ENCODE data around the gene TMED4. TPM values are rescaled to one million over a fixed set of nuclear protein-coding genes. Genes with fewer than 3 reads are reported as not detected.

The TMED4 gene
- total RNA-seq, 1 experiment from 2014 or later, result 62.4 TPM

GRCh38 chr7:44622342-44623151 lies 40.5 kb upstream of the TMED4 start:
- no peak overlapping the region for H3K4me3 Mint-ChIP-seq
- H4K20me1 ChIP-seq (ENCODE audit: control insufficient read depth, insufficient read depth, insufficient read length), result no peaks in the 10 kb centered on the region
- no peak overlapping the region for H4K8ac ChIP-seq (replicated peaks; ENCODE audit: insufficient read length, low read depth, low read length)
- H3K27me3 ChIP-seq (ENCODE audit: insufficient read depth, low read length), result no peaks in the 10 kb centered on the region
- H2BK12ac ChIP-seq (ENCODE audit: insufficient read length, low read depth, low read length), result no peak overlapping the region
- H3K56ac ChIP-seq (ENCODE audit: insufficient read length, low read depth, low read length), result no peak overlapping the region
- no peak overlapping the region for H3T11ph ChIP-seq (ENCODE audit: low read length)
- no peaks in the 10 kb centered on the region for H3K23me2 ChIP-seq (ENCODE audit: insufficient read length, low read depth, low read length, poor library complexity, severe bottlenecking)
- no peak overlapping the region for H3K4me2 ChIP-seq (ENCODE audit: insufficient read depth, insufficient read length, low read length)
- no peak for TF ChIP-seq CTCF (conservative IDR thresholded peaks at IDR 0.05)
- no peak overlapping the region for H4K91ac ChIP-seq (ENCODE audit: insufficient read length, low read depth, low read length)
- no peaks in the 10 kb centered on the region for H3K4me1 ChIP-seq (ENCODE audit: insufficient read depth, low read length)
- H3K27me3 Mint-ChIP-seq (ENCODE audit: low read depth), result no peaks in the 10 kb centered on the region; the same call in 1 of the 2 replicates
- no peak overlapping the region for H2BK20ac ChIP-seq (ENCODE audit: low read depth, low read length, poor library complexity, severe bottlenecking)
- H3K4me1 Mint-ChIP-seq, result peaks cover 0 to 13% of the 10 kb centered on the region in 2 experiments; a peak in 3 of 4 replicates
- no peak overlapping the region for H3K23ac ChIP-seq (ENCODE audit: insufficient read length, low read depth, low read length)
- no peaks in the 10 kb centered on the region for H3K9me3 Mint-ChIP-seq
- no peak overlapping the region for H3K14ac ChIP-seq (ENCODE audit: insufficient read depth, low read length)
- H3K9ac ChIP-seq (ENCODE audit: extremely low read depth, insufficient read length, low read length), result no peak overlapping the region
- no peak overlapping the region for H2BK120ac ChIP-seq (ENCODE audit: low read depth, low read length, poor library complexity, severe bottlenecking)
- no peak overlapping the region for H3K4ac ChIP-seq (ENCODE audit: low read depth, low read length)
- WGBS (ENCODE audit: extremely low coverage, insufficient read length, low lambda C conversion rate), result no CpG with 5 or more reads among the region's 5 CpGs
- H2BK5ac ChIP-seq (ENCODE audit: insufficient read length, low read length), result no peak overlapping the region
- peaks cover 14% of the 10 kb centered on the region; the same call in 1 of the 2 replicates for H3K79me2 ChIP-seq (ENCODE audit: insufficient read depth, low read length)
- no peak overlapping the region for H3K27ac ChIP-seq (ENCODE audit: insufficient read length, low read depth, low read length)
- no peaks in the 10 kb centered on the region for H3K9me3 ChIP-seq (ENCODE audit: control insufficient read depth, low read depth, low read length)
- no peak overlapping the region for H2AK5ac ChIP-seq (ENCODE audit: insufficient read length, low read length)
- H3K18ac ChIP-seq (ENCODE audit: insufficient read length, low read depth, low read length), result no peak overlapping the region
- no peaks in the 10 kb centered on the region for H3K79me1 ChIP-seq (ENCODE audit: insufficient read depth, low read depth, low read length, poor library complexity, severe bottlenecking)
- H3K27ac Mint-ChIP-seq, result no peak overlapping the region; a peak in 1 of 7 replicates
- no peak overlapping the region for H2BK15ac ChIP-seq (ENCODE audit: low read depth, low read length)
- no peak overlapping the region for H2AFZ ChIP-seq (ENCODE audit: low read length)
- DNase-seq, result no peak
- peaks cover 2 to 22% (median 17%) of the 10 kb centered on the region in 3 experiments; a peak in 6 of 7 replicates for H3K36me3 Mint-ChIP-seq (ENCODE audit: insufficient read depth in 1 of 3, low read depth in 3 of 3)
- H4K5ac ChIP-seq (ENCODE audit: insufficient read length, low read depth, low read length), result no peak overlapping the region
